NCI-H187 (cell line): ENCODE measurements around the gene CHST5.
"Not testable (repeated sequence)": the region's sequence is repeated elsewhere in the genome, so short reads cannot be mapped to it uniquely, and the experiment has no call there.

Source experiments
- DNase-seq, 2 experiments: peaks; one replicate each; lab custom pipeline; 2025; lab: John Stamatoyannopoulos, UW

Gene CHST5

DNA sequence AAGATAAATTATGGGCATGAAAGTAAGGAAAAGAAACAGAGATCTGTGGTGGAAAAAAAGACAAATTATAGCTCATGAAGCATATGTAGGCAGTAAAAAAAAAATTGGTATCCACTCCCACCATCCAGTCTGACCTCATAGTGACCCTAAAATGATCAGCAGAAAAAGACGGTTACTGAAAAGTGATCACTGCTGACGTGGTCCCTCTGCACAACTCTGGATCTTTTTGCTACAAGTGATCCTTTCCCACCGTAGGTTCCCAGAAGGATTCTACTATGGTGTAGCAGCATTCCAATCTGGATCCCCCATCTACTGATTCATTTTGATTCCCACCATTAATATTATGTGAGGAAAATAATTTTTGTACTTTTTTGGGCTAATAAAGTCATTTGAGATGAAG is 29.8 kb downstream of the CHST5 start:
- DNase-seq, result no peak

DNA sequence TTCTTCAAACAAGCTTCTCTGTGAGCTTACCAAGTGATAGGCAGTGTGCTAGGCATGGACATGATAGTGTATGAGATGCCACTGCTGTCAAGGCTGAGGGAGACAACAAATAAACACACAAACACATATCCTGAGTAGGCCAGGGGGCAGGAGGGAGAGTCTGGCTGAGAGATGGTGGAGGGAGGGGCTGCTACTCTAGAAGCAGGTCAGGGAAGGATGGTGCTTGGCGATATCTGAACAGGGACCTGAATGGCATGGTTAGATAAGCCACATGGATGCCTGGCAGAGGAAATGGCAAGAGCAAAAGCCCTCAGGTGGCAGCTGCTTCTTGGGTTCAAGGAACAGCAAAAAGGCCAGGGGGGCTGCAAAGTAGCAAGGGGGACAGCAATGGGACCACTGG is 32.1 kb downstream of the CHST5 start:
- DNase-seq, result no peak

DNA sequence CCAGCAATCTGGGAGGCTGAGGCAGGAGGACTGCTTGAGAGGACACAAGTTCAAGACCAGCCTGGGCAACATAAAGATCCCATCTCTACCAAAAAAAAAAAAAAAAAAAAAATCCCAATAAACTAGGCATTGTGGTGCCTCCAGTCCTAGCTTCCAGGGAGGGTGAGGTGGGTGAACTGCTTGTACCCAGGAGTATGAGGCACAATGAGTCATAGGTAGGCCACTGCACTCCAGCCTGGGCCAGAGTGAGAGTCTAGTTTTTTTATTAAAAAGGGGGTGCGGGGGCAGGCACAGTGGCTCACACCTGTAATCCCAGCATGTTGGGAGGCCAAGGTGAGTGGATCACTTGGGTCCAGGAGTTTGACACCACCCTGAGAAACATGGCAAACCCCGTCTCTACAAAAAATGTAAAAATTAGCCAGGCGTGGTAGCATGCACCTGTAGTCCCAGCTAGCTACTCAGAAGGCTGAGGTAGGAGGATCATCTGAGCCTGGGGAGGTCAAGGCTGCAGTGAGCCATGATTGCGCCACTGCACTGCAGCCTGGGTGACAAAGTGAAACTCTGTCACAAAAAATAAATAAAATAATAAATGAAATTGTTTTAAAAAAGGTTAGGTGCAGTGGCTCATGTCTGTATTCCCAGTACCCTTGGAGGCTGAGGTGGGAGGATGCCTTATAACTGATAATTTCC is 32.8 kb downstream of the CHST5 start:
- DNase-seq, result no peak

DNA sequence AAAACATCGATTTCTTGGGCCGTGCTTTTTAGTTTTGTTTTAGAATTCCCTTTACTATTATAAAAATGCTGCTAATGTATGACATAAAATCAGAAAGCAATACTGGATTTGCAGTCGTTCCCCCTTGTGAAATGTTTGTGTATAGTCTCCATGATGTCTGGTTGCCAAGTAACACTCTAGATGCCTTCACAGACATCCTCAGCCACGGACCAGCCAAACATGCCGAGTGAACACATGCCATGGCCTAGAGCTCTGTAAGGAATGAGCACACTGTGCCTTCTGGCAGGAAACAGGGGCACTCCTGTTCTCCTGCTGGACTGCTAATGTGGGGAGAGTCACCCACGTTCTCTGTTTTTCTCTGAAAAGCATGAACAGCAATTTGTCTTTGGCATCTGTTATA is 34.1 kb downstream of the CHST5 start:
- not testable (repeated sequence) for DNase-seq

DNA sequence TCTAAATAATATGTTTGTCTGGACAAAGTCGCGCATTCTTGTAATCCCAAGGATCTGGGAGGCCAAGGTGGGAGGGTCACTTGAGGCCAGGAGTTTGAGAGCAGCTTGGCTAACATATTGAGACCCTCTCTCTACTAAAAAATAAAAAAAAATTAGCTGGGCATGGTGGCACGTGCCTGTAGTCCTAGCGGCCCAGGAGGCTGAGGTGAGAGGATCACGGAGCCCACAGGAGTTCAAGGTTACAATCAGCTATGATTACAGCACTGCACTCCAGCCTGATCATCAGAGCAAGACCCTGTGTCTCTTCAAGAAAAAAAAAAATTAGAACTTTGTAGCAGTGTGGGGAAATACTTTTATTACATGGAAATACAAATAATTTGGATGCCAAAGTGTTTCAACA is 34.5 kb downstream of the CHST5 start:
- no peak for DNase-seq

DNA sequence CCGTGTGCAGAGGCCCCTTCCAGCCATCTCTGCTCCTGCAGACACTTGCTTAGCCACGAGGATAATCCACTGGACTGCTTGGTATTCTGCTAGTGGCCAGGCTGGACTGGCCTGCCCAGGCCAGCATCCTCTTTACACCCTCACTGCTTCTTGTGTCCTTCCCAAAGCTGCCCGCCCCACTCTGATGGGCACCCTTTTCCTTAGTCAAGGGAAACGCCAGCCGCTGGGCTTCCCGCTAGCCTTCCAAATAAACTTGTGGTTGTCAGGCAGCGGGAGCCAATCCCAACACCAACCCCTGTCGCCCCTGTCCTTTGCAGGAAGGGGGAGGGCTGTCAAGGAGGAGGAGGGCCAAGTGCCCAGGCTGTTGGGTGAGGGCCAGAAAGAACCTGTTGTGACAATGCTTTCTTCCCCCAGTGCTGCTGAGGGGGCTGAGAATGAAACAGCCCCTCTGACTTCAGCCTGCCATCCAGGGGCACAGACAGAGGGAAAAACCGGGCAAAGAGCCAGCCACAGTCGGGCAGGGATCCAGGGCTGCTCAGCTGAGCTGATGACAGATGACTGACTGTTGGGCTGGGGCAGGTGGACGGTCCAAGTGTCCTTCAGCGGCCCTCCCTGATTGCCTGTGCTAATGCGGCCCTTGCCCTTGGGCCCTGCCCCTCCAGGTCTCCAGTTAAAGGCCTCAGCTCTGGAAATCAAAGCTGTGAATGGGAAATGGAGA is 37.1 kb downstream of the CHST5 start:
- DNase-seq, result not testable (repeated sequence)

DNA sequence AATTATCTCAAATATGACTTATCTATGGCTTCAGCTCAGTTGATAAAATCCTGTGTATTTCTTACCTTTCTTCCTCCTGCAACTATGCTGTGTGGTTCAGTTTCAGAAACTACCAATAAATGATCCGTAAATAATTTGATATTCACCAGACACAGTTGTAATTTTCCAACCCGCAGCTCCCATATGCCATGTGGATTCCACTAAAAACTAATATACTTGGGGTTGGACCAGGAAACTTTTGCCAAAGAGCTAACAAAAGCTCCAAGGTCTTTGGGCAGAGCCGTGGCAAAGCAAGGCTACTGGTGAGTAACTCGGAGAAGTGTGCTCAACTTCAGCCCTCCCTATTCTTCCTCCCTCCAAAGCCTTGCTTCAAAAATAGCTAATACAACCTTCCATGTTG is 38.4 kb downstream of the CHST5 start:
- DNase-seq, result no peak

DNA sequence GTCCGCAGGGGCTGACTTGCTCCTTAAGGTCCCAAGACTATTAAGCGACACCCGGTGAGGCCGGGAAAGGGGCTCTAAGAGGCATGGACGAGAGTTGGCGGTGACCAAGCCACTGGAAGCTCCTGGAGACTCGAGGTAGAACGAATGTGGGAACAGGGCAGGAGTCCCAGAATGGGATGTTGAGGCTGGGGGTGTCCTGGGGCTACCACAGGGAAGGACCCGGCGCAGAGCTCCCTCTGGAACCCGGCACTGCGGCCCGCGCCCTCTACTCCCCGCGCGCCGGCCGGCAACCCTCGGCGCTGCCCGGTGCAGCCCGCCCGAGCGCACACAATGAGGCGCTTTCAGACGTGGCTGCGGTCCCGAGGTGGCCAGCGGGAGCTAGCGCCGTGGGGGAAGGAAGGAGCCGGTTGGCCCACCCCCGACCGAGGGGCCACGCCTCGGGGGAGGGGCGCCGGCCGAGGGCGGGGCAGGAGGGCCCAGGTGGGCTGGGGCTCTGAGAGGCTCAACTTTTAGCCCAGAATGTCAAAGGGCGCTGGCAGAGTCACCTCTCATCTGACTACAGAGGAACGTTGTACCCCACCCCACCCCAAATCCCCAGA is 40.7 kb downstream of the CHST5 start, which contains the start of gene CHST6:
Gene CHST6 (minus strand): TSS at position 366 of the 599 bp plus-strand sequence. CDS start 15,613 bp downstream, outside the sequence.
- no peak for DNase-seq

DNA sequence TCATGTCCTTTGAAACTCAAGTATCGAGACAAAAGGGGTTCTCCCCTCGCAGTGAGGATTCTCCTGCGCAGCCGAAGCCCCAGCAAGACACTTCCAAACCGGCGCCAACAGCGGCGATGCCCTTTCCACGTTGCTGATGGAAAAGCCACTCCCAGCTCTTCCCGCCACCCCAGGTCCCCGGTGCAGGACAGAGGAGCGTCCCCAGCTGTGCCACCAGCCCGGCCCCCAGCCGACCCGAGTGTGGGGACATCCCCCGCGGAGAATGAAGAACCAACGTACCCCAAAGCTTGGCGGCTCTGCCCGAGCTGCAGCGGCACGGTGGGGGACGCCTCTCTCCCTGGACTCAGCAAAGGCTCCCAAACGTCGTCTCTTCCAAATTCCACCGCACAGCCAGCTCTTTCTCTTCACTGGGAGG is 41.2 kb downstream of the CHST5 start:
- DNase-seq, result no peak

DNA sequence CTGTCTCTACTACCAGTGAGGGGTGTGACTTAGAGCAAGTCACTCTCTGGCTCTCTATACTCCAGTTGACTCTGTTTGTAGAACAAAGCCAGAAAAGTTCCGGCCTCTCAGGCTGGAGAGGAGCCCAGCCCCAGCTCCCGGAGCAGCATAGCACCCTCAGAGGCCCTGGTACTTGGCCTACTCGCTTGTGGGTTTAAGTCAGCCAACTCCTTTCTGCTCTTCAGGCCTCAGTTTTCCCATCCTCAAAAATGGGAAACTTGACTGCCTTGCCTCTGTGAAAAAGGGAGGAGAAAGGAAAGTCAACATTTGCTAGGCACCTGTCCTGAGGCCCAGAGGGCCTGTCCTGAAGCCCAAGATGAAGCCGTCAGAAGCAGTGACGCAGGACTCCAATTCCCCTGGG is 41.7 kb downstream of the CHST5 start:
- DNase-seq, result no peak

DNA sequence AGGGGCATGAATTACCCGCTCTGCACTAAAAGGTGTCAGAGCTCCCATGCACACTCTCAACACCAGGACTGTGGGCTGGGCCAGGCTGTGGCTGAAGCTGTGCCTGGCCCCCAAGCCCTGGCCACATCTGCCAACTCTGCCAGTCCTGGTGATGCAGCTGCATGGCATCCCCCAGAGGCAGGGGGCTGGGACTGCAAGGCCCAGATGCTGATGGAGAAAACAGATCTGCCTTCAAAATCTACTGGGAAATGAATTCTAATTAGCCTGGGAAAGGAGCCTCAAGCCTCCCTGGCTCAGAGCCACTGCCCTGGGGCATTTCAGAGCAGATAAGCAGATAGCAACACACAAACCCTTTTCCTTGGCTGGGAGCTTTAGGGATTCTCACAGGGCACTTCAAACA is 44.0 kb downstream of the CHST5 start:
- DNase-seq, result peak in 1 of 2 experiments; percentile 31

DNA sequence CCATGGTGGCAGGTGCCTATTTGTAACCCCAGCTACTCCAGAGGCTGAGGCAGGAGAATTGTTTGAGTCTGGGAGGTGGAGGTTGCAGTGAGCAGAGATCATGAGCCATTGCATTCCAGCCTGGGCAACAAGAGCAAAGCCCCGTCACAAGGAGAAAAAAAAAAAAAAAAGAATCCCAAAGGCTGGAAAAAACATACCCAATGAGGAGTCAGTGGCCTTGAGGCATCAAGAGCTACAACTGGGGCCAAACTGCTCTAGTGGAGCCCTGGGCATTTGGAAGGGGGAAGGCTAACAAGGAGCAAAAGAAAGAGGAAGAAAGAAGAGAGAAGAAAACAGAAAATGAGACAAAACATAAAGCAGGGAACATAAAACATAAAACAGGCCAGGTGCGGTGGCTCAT is 47.6 kb downstream of the CHST5 start:
- no peak for DNase-seq

DNA sequence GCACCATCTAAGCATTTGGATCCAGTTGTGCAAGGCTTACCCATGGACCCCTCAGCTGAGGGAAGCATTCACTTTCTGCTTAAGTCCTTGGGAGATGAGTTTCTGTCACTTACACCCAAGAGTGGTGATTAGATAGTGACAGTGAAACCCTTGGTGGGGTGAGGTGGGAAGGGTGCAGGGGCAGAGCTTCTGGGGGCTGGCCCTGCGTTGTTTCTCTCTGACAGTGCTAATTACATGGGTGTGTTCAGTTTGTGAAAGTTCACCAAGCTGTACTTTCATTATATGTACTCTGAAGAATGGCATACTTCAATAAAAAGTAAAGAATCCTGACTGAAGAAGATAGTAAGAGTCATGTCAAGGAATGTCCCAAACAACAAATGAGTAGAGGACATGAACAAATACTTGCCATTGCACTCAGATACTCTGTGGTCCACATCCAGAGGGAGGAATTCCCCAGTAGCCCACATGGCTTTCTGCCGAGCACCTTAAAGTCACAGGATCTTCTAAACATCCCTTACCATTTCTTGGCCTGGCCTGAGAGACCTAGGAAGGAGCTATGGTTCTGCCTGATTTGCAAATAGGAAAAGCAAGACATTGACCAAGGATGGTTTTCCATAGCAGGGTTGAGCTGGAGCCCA is 49.1 kb downstream of the CHST5 start:
- DNase-seq, result no peak

DNA sequence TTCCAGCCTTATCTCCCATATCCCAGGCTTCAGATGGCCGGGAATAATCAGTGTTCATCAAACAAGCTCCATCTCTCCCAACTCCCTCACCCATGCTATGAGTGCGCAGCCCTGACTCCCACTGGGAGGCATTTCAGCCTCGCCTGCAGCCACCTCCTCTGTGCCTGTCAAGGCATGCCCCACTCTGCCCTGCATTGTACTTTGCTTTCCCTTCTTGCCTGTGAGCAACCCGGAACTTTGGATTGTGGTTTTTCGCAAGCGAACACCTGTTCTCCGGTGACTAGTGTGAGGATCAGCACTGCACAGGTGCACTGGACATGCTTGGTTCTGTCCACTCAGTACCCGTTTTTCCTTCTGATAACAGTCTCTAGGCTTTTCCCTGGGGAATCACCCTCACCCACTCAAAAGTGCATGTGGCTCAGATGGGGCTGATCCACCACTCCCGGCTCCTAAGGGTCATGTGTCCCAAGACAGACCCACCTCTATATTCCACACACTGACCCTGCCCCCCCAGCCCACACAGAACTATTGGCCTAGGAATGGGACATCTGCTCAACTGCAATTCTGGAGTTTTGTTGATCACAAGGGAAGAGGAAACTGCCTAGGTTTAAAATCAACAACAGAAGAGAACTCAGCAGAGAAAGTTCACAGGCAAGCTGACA is 49.8 kb downstream of the CHST5 start:
- DNase-seq, result peak; percentile 26 to 59

DNA sequence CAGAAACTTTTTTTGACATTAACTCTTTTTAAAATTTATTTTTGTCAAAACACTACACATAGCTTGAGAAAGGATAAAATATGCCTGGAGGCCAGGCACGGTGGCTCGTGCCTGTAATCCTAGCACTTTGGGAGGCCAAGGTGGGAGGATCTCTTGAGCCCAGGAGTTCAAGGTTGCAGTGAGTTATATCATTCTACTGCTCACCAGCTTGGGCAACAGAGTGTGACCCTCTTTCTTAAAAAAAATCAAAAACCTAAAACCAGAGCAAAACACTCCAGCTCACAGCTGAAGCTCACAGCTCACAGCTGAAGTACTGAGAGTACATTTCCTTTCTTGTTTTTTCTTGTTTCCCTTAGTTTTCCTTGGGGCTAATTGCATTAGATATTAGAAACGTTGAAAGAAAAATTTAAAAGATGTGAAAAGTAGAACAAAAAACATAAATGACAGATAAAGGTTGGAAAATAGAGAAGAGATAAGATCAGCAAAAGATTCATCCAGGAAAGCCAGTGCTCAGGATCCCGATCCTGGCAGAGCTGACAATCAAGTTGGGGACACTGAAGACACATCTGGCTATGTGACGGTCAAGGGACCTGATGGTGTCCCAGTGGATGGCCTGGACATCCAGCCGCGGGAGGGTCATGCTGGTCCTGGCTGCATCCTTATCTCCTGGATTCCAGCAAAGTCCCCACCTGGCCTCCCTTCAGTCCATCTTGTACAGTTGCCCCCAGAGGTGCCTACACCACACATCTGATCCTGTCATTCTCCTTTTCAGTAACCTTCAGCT is 50.5 kb downstream of the CHST5 start:
- no peak for DNase-seq

DNA sequence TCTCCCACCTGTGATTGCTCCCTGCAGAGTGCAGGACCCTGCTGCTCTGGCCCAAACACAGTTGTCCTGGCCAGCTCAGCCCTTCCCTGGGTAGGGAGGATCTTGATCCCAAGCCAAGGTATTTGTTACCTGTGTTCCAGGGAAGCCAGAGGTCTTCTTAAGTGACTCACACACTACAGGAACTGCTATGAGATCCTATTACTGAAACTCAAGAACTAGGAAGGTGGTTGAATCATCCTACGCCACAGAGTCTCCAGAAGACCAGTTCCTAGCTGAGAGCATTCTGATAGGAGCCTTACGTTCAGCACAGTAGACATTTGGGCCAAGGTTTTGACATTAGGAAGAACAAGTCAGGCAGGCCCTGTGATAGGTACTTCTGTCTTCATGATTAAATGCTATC is 52.7 kb downstream of the CHST5 start:
- DNase-seq, result no peak

DNA sequence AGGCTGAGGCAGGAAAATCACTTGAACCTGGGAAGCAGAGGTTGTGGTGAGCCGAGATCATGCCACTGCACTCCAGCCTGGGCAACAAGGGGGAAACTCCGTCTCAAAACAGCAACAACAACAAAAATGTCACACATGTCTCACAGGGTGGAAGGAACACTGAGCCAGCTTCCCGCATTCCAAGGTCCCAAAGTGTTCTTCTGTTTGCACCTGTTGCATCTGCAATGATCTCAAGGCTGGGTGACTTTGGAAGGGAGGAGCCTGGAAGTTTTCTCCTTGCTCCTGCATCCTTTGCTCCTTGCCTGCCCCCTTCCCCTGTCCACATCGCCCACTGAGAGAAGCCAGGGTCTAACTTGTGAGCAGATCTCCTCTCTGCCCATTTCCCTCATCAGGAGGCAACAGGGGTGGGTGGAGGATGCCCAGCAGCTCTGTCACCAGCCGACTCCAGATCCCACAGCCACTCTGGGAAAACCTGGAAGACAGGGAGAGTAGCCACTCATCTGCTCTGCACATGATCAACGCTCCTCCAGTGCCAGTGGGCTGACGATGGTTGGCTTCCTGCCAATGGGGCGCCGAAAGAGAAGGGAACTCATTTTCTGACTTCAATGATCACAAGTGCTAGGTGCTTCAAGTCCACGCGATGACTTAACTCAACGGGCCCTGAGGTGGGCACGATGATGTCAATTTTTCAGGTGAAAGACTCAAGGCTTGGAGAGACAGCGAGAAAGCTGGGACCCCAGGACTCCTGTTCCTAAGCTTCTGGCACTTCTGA is 53.3 kb downstream of the CHST5 start:
- DNase-seq, result peak in 1 of 2 experiments; percentile 9

DNA sequence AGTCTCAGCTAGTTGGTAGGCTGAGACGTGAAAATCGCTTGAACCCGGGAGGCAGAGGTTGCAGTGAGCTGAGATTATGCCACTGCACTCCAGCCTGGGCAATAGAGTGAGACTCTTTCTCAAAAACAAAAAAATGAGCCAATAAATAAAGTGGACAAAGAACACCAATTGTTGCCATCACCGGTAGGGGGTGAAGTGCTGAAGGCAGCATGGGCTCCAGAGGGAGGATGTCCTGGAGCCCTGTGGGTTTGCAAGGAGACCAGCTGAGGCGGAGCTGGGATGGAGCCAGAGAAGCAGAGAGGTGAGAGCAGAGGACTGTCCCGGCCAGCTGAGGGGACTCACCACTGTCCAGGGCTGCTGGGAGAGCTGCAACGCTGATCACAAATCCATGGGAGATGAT is 54.4 kb downstream of the CHST5 start:
- DNase-seq, result no peak

DNA sequence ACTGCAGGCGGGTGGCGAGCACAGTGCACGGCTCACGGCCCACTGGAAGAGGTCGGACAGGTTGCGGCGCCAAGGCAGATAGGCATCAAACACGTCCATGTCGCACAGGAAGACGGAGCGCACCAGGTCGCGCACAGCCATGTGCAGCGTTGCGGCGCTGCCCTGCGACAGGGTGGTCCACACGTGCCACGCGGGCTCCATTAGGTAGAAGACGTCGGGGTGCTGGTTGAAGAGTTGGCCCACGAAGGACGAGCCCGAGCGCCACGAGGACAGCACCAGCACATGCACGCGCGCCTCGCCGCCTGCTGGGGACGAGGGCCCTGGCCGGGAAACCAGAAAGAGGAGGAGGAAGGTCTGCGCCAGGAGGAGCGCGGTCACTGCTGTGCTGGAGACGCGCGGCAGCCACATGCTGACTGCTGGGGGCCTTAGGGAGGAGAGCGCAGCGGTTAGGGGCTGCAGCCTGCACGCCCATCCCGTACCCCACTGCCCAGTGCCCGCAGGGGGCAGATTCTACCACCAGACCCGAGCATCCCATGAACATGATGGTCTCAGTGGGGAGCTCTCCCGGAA is 56.4 kb downstream of the CHST5 start:
- no peak for DNase-seq
